ENCODE measurements around the gene ERO1B.

Gene ERO1B

GRCh38 chr1:236275586-236275985 lies 6.2 kb downstream of the ERO1B start:
- no peak overlapping the region for H3K4me3 ChIP-seq
- H3K27ac ChIP-seq = no peak overlapping the region
- H3K9me3 ChIP-seq (ENCODE audit: low read depth, low read length) = no peaks in the 10 kb centered on the region
- no peak for TF ChIP-seq EZH2 (IDR thresholded peaks at IDR 0.05)
- TF ChIP-seq POLR2AphosphoS5 (IDR thresholded peaks at IDR 0.05; ENCODE audit: borderline replicate concordance, low read depth, low read length) = no peak
- no peak for TF ChIP-seq FOXP2 (optimal IDR thresholded peaks at IDR 0.05; ENCODE audit: control extremely low read depth, extremely low read length, insufficient read depth)
- H3K9ac ChIP-seq (ENCODE audit: insufficient read length) = no peak overlapping the region
- no peaks in the 10 kb centered on the region for H3K36me3 ChIP-seq (ENCODE audit: insufficient read depth, low read length)
- DNase-seq (ENCODE audit: low read depth, low spot score) = no peak

- H3K9ac ChIP-seq (ENCODE audit: insufficient read length) = no peak overlapping the region
- no peak overlapping the region for H3K4me3 ChIP-seq
- DNase-seq (ENCODE audit: low read depth, low spot score) = no peak
- H3K27ac ChIP-seq = no peak overlapping the region
- TF ChIP-seq FOXP2 (optimal IDR thresholded peaks at IDR 0.05; ENCODE audit: control extremely low read depth, extremely low read length, insufficient read depth) = no peak
- TF ChIP-seq POLR2AphosphoS5 (IDR thresholded peaks at IDR 0.05; ENCODE audit: borderline replicate concordance, low read depth, low read length) = no peak
- no peak for TF ChIP-seq EZH2 (IDR thresholded peaks at IDR 0.05)
- H3K9me3 ChIP-seq (ENCODE audit: low read depth, low read length) = no peaks in the 10 kb centered on the region
- no peaks in the 10 kb centered on the region for H3K36me3 ChIP-seq (ENCODE audit: insufficient read depth, low read length)
Observed at GRCh38 chr1:236275061-236275460, 6.7 kb downstream of the ERO1B start.

- H3K9ac ChIP-seq (ENCODE audit: insufficient read length) = no peak overlapping the region
- H3K27ac ChIP-seq = no peak overlapping the region
- H3K4me3 ChIP-seq = no peak overlapping the region
- no peaks in the 10 kb centered on the region for H3K9me3 ChIP-seq (ENCODE audit: low read depth, low read length)
- TF ChIP-seq POLR2AphosphoS5 (IDR thresholded peaks at IDR 0.05; ENCODE audit: borderline replicate concordance, low read depth, low read length) (no peak), EZH2 (IDR thresholded peaks at IDR 0.05) (no peak), FOXP2 (optimal IDR thresholded peaks at IDR 0.05; ENCODE audit: control extremely low read depth, extremely low read length, insufficient read depth) (no peak)
- H3K36me3 ChIP-seq (ENCODE audit: insufficient read depth, low read length) = no peaks in the 10 kb centered on the region
- DNase-seq (ENCODE audit: low read depth, low spot score) = no peak
Observed at GRCh38 chr1:236273358-236273757, 8.4 kb downstream of the ERO1B start.

GRCh38 chr1:236269439-236269838 lies 12.3 kb downstream of the ERO1B start:
- TF ChIP-seq EZH2 (IDR thresholded peaks at IDR 0.05) = no peak
- TF ChIP-seq FOXP2 (optimal IDR thresholded peaks at IDR 0.05; ENCODE audit: control extremely low read depth, extremely low read length, insufficient read depth) = no peak
- no peak for TF ChIP-seq POLR2AphosphoS5 (IDR thresholded peaks at IDR 0.05; ENCODE audit: borderline replicate concordance, low read depth, low read length)
- Histone ChIP-seq H3K9ac (ENCODE audit: insufficient read length) (no peak overlapping the region), H3K9me3 (ENCODE audit: low read depth, low read length) (no peaks in the 10 kb centered on the region), H3K4me3 (no peak overlapping the region), H3K27ac (no peak overlapping the region), H3K36me3 (ENCODE audit: insufficient read depth, low read length) (no peaks in the 10 kb centered on the region)
- no peak for DNase-seq (ENCODE audit: low read depth, low spot score)

GRCh38 chr1:236261898-236262297 lies 19.9 kb downstream of the ERO1B start:
- Histone ChIP-seq H3K9ac (ENCODE audit: insufficient read length) (no peak overlapping the region), H3K27ac (no peak overlapping the region), H3K9me3 (ENCODE audit: low read depth, low read length) (peaks cover 16% of the 10 kb centered on the region; the same call in 1 of the 2 replicates), H3K4me3 (no peak overlapping the region), H3K36me3 (ENCODE audit: insufficient read depth, low read length) (0 out of 2 replicates have a peak, but pooled peaks cover 3% of the 10 kb centered on the region)
- DNase-seq (ENCODE audit: low read depth, low spot score) = no peak
- no peak for TF ChIP-seq POLR2AphosphoS5 (IDR thresholded peaks at IDR 0.05; ENCODE audit: borderline replicate concordance, low read depth, low read length)

- no peak overlapping the region for H3K4me3 ChIP-seq
- TF ChIP-seq EZH2 (IDR thresholded peaks at IDR 0.05) (no peak), POLR2AphosphoS5 (IDR thresholded peaks at IDR 0.05; ENCODE audit: borderline replicate concordance, low read depth, low read length) (no peak), FOXP2 (optimal IDR thresholded peaks at IDR 0.05; ENCODE audit: control extremely low read depth, extremely low read length, insufficient read depth) (no peak)
- H3K9me3 ChIP-seq (ENCODE audit: low read depth, low read length) = peaks cover 19% of the 10 kb centered on the region; the same call in 1 of the 2 replicates
- 0 out of 2 replicates have a peak, but pooled peaks cover 3% of the 10 kb centered on the region for H3K36me3 ChIP-seq (ENCODE audit: insufficient read depth, low read length)
- no peak overlapping the region for H3K9ac ChIP-seq (ENCODE audit: insufficient read length)
- no peak for DNase-seq (ENCODE audit: low read depth, low spot score)
- no peak overlapping the region for H3K27ac ChIP-seq
Observed at GRCh38 chr1:236261033-236261432, 20.7 kb downstream of the ERO1B start.

GRCh38 chr1:236259043-236259442 lies 22.7 kb downstream of the ERO1B start:
- Histone ChIP-seq H3K27ac (no peak overlapping the region), H3K9me3 (ENCODE audit: low read depth, low read length) (peaks cover 19% of the 10 kb centered on the region; the same call in 1 of the 2 replicates), H3K4me3 (no peak overlapping the region), H3K36me3 (ENCODE audit: insufficient read depth, low read length) (0 out of 2 replicates have a peak, but pooled peaks cover 3% of the 10 kb centered on the region), H3K9ac (ENCODE audit: insufficient read length) (no peak overlapping the region)
- TF ChIP-seq EZH2 (IDR thresholded peaks at IDR 0.05) = no peak
- no peak for TF ChIP-seq POLR2AphosphoS5 (IDR thresholded peaks at IDR 0.05; ENCODE audit: borderline replicate concordance, low read depth, low read length)
- no peak for TF ChIP-seq FOXP2 (optimal IDR thresholded peaks at IDR 0.05; ENCODE audit: control extremely low read depth, extremely low read length, insufficient read depth)
- DNase-seq (ENCODE audit: low read depth, low spot score) = no peak

- H3K4me3 ChIP-seq = no peak overlapping the region
Observed at GRCh38 chr1:236258114-236258622, 23.6 kb downstream of the ERO1B start.

GRCh38 chr1:236257216-236257615 lies 24.5 kb downstream of the ERO1B start:
- H3K36me3 ChIP-seq (ENCODE audit: insufficient read depth, low read length) = 0 out of 2 replicates have a peak, but pooled peaks cover 3% of the 10 kb centered on the region
- H3K4me3 ChIP-seq = no peak overlapping the region
- no peak overlapping the region for H3K9ac ChIP-seq (ENCODE audit: insufficient read length)
- no peak overlapping the region for H3K27ac ChIP-seq
- DNase-seq (ENCODE audit: low read depth, low spot score) = no peak
- TF ChIP-seq EZH2 (IDR thresholded peaks at IDR 0.05) (no peak), POLR2AphosphoS5 (IDR thresholded peaks at IDR 0.05; ENCODE audit: borderline replicate concordance, low read depth, low read length) (no peak), FOXP2 (optimal IDR thresholded peaks at IDR 0.05; ENCODE audit: control extremely low read depth, extremely low read length, insufficient read depth) (no peak)
- peaks cover 19% of the 10 kb centered on the region; the same call in 1 of the 2 replicates for H3K9me3 ChIP-seq (ENCODE audit: low read depth, low read length)

More at GRCh38 chr1:236258114-236258622, 23.6 kb downstream of the ERO1B start:
- Histone ChIP-seq H3K27ac (no peak overlapping the region), H3K36me3 (ENCODE audit: insufficient read depth, low read length) (0 out of 2 replicates have a peak, but pooled peaks cover 3% of the 10 kb centered on the region), H3K9ac (ENCODE audit: insufficient read length) (no peak overlapping the region), H3K9me3 (ENCODE audit: low read depth, low read length) (peaks cover 19% of the 10 kb centered on the region; the same call in 1 of the 2 replicates)
- no peak for TF ChIP-seq POLR2AphosphoS5 (IDR thresholded peaks at IDR 0.05; ENCODE audit: borderline replicate concordance, low read depth, low read length)
- TF ChIP-seq FOXP2 (optimal IDR thresholded peaks at IDR 0.05; ENCODE audit: control extremely low read depth, extremely low read length, insufficient read depth) = no peak
- no peak for TF ChIP-seq EZH2 (IDR thresholded peaks at IDR 0.05)
- DNase-seq (ENCODE audit: low read depth, low spot score) = no peak

Measured in SK-N-MC (cell line).